Psoas muscle (tissue), 8 donors: ENCODE data around the gene EN2. TPM values are rescaled to one million over a fixed set of nuclear protein-coding genes. Genes with fewer than 3 reads are reported as not detected.

Experiments used
- ATAC-seq, 4 donors: fragments of 200-7000 bp; cut with Tn5 transposase; one replicate each; pipeline ENCODE4 v1.9.1; 2020; ENCODE audit warnings: moderate library complexity in 3 of 4, mild to moderate bottlenecking in 2 of 4
- DNase-seq, 2 donors: peaks; one replicate each; pipeline ENCODE4 v3.0.0-alpha.2; 2020
- H3K27ac ChIP-seq: fragments of 200-600 bp; one replicate; pipeline ENCODE4 v1.8.0; 2022
- H3K27me3 ChIP-seq, 3 donors: fragments of 200-600 bp in 1 of 3; one replicate each; pipeline versions ENCODE4 v1.6.1 to v1.8.0; 2013 to 2022; ENCODE audit warnings: low read length in 2 of 3, mild to moderate bottlenecking in 2 of 3, moderate library complexity in 1 of 3; ENCODE audit not compliant: insufficient read depth in 3 of 3
- H3K36me3 ChIP-seq, 2 donors: fragments of 200-600 bp in 1 of 2; one replicate each; pipeline versions ENCODE4 v1.6.1 to v1.8.0; 2013 to 2022; ENCODE audit warnings: low read depth in 1 of 2, mild to moderate bottlenecking in 1 of 2, moderate library complexity in 1 of 2; ENCODE audit not compliant: insufficient read depth in 1 of 2
- H3K4me1 ChIP-seq: fragments of 200-600 bp; one replicate; pipeline ENCODE4 v1.8.0; 2022
- H3K4me3 ChIP-seq: fragments of 200-600 bp; one replicate; pipeline ENCODE4 v1.8.0; 2022; ENCODE audit warnings: mild to moderate bottlenecking
- H3K9me3 ChIP-seq: fragments of 200-600 bp; one replicate; pipeline ENCODE4 v1.8.0; 2022
- CTCF ChIP-seq: fragments of 200-600 bp; IDR thresholded peaks from one replicate; pipeline ENCODE4 v1.8.0; 2022; ENCODE audit warnings: antibody characterized with exemption
- WGBS, 3 donors: extraction: QIAGEN DNeasy Blood & Tissue Kit; methylation state at CpG; one replicate each; pipeline versions ENCODE4 v1.1.6 to v1.1.7; 2013; 5-methylcytosine and 5-hydroxymethylcytosine counted together
- intact Hi-C, 2 donors: fragments of 100-400 bp; cut with DNase I; formaldehyde crosslinking; loops; one replicate each; pipeline versions ENCODE4 v1.11.0 to v1.14.2; 2022
- polyA plus RNA-seq, 3 donors: library from polyadenylated mRNA; stranded (reverse); fragments of 200-250 nt; gene quantifications; one replicate each; pipeline ENCODE4 v1.2.3, GENCODE V29; 2013
- total RNA-seq, 4 donors: library from RNA; stranded (reverse); fragmentation: NEBNext Ultra II Directional in 2 of 4; extraction: Animal tissue kit (Norgen Biotek cat#: 25700) in 2 of 4; gene quantifications; one replicate each; pipeline versions ENCODE4 v1.2.1 to v1.2.4, GENCODE V29; 2021 to 2023
- donor health status: healthy with polysubstance abuse.
- donor health status: DM: no; HTN: no; CAD: no; lungs with moderate emphysema.
- donor health status: Bipolar disorder and iron deficiency.
- donor health status: healthy.
- donor health status: DM: yes; HTN: yes; CAD: no.
- donor health status: DM: no; HTN: no; CAD: no.
- donor health status: DM: no; HTN: no; CAD: no.
- donor health status: DM: yes; HTN: yes; CAD: no.

Gene EN2
- total and polyA plus RNA-seq, 7 donors: 0.13 to 1.3 (median 0.36) TPM

GRCh38 chr7:155422599-155423336 is 35.2 kb upstream of the EN2 start:
- WGBS, 3 donors: 62 to 69% (median 65%) methylated on average over 19 of the region's 19 CpGs
- Histone ChIP-seq H3K4me3 (no peak overlapping the region), H3K4me1 (no peaks in the 10 kb centered on the region), H3K27ac (no peak overlapping the region), H3K36me3 (no peaks in the 10 kb centered on the region), H3K9me3 (no peaks in the 10 kb centered on the region), H3K27me3 (peaks cover 0 to 43% (median 13%) of the 10 kb centered on the region in 3 donors)
- DNase-seq (no peak), ATAC-seq (no peak)
- TF ChIP-seq CTCF: no peak
- intact Hi-C loops: no loop called here

GRCh38 chr7:155423337-155424285 is 34.3 kb upstream of the EN2 start:
- intact Hi-C loops: no loop called here
- Histone ChIP-seq H3K4me1 (no peaks in the 10 kb centered on the region), H3K9me3 (no peaks in the 10 kb centered on the region), H3K27ac (no peak overlapping the region), H3K27me3 (peaks cover 0 to 45% (median 15%) of the 10 kb centered on the region in 3 donors), H3K36me3 (no peaks in the 10 kb centered on the region), H3K4me3 (no peak overlapping the region)
- TF ChIP-seq CTCF: no peak
- no peak for DNase-seq
- 75 to 81% (median 79%) methylated on average over 22 to 24 of the region's 24 CpGs for WGBS, 3 donors
- ATAC-seq: no peak

- H3K27ac ChIP-seq: no peak overlapping the region
- ATAC-seq: no peak
- DNase-seq: no peak
- H3K4me3 ChIP-seq: no peak overlapping the region
- intact Hi-C loops: no loop called here
- no peak for TF ChIP-seq CTCF
- no peaks in the 10 kb centered on the region for H3K4me1 ChIP-seq
- H3K36me3 ChIP-seq: no peaks in the 10 kb centered on the region
- H3K9me3 ChIP-seq: no peaks in the 10 kb centered on the region
- 73 to 79% (median 79%) methylated on average over 22 of the region's 22 CpGs for WGBS, 3 donors
- H3K27me3 ChIP-seq: peaks cover 0 to 50% (median 19%) of the 10 kb centered on the region in 3 donors
These were observed 33.5 kb upstream of the EN2 start for GRCh38 chr7:155424301-155425010.

- intact Hi-C loops: no loop called here
- peaks cover 0 to 54% (median 19%) of the 10 kb centered on the region in 3 donors for H3K27me3 ChIP-seq
- 81 to 89% (median 85%) methylated on average over 7 of the region's 7 CpGs for WGBS, 3 donors
These were observed 33.0 kb upstream of the EN2 start for GRCh38 chr7:155425011-155425340.

More at GRCh38 chr7:155425011-155425340, 33.0 kb upstream of the EN2 start:
- no peak for TF ChIP-seq CTCF
- H3K27ac ChIP-seq: no peak overlapping the region
- no peak for ATAC-seq
- H3K9me3 ChIP-seq: no peaks in the 10 kb centered on the region
- H3K4me1 ChIP-seq: no peaks in the 10 kb centered on the region
- H3K4me3 ChIP-seq: no peak overlapping the region
- H3K36me3 ChIP-seq: no peaks in the 10 kb centered on the region
- DNase-seq: no peak
